Cerebellar cortex (tissue), 1 donor: ENCODE results near the gene RIN3.
A peak's percentile ranks its signal among the peaks of the same experiment; 100 is the strongest.

Experiments used
- DNase-seq: peaks from one replicate; pipeline ENCODE4 v3.0.0-alpha.2; 2015; ENCODE audit warnings: low spot score

RIN3 gene

GRCh38 chr14:92484132-92484823, 29.3 kb upstream of the RIN3 start:
- DNase-seq = no peak

- DNase-seq = no peak
These were observed 26.7 kb upstream of the RIN3 start for GRCh38 chr14:92486881-92487280.

GRCh38 chr14:92487513-92488133, 26.0 kb upstream of the RIN3 start:
- DNase-seq = no peak

- DNase-seq = no peak
These were observed 24.0 kb upstream of the RIN3 start for GRCh38 chr14:92489394-92490238.

GRCh38 chr14:92490239-92490959, 23.2 kb upstream of the RIN3 start:
- DNase-seq = no peak

- DNase-seq = no peak
These were observed 21.8 kb upstream of the RIN3 start for GRCh38 chr14:92491782-92492181.

GRCh38 chr14:92492258-92492657, 21.3 kb upstream of the RIN3 start:
- no peak for DNase-seq

- DNase-seq = no peak
These were observed 20.6 kb upstream of the RIN3 start for GRCh38 chr14:92493024-92493423.

- no peak for DNase-seq
These were observed 20.1 kb upstream of the RIN3 start for GRCh38 chr14:92493492-92493891.

- no peak for DNase-seq
These were observed 19.1 kb upstream of the RIN3 start for GRCh38 chr14:92494512-92494911.

GRCh38 chr14:92495027-92495426, 18.6 kb upstream of the RIN3 start:
- DNase-seq = no peak

- DNase-seq = peak; percentile 44
These were observed 17.3 kb upstream of the RIN3 start for GRCh38 chr14:92496191-92496857.

GRCh38 chr14:92497391-92497790, 16.2 kb upstream of the RIN3 start:
- DNase-seq = no peak

GRCh38 chr14:92499234-92499633, 14.3 kb upstream of the RIN3 start:
- no peak for DNase-seq

GRCh38 chr14:92500491-92500941, 13.1 kb upstream of the RIN3 start:
- DNase-seq = peak; percentile 11

- no peak for DNase-seq
These were observed 11.7 kb upstream of the RIN3 start for GRCh38 chr14:92501891-92502351.

GRCh38 chr14:92502541-92503286, 10.9 kb upstream of the RIN3 start:
- DNase-seq = no peak

GRCh38 chr14:92503756-92504491, 9.7 kb upstream of the RIN3 start:
- no peak for DNase-seq

GRCh38 chr14:92505826-92506225, 7.8 kb upstream of the RIN3 start:
- DNase-seq = no peak

- DNase-seq = no peak
These were observed 7.3 kb upstream of the RIN3 start for GRCh38 chr14:92506231-92506630.
